MM.1S (cell line): ENCODE results near the gene CHST13.

Source experiments
- CTCF ChIP-seq: fragments of 300-600 bp; sonication (generic); IDR thresholded peaks from 2 replicates; pipeline ENCODE4 v1.5.1; 2016; ENCODE audit warnings: antibody characterized with exemption, low read length, mixed read lengths
- EZH2 ChIP-seq: fragments of 300-600 bp; sonication (generic); optimal IDR thresholded peaks from 2 replicates; pipeline ENCODE3; 2017; ENCODE audit warnings: low read depth, mild to moderate bottlenecking, antibody characterized with exemption, low read length, mixed read lengths

- TF ChIP-seq CTCF (no peak), EZH2 (no peak)
Observed at GRCh38 chr3:126524429-126524988, 554 bp downstream of the CHST13 start.
